Bone marrow (tissue), 2 donors: ENCODE data around the gene NAP1L5.

Experiments used
- DNase-seq, 2 donors: peaks; one replicate each; lab custom pipeline; 2025; lab: John Stamatoyannopoulos, UW

NAP1L5 gene

DNA sequence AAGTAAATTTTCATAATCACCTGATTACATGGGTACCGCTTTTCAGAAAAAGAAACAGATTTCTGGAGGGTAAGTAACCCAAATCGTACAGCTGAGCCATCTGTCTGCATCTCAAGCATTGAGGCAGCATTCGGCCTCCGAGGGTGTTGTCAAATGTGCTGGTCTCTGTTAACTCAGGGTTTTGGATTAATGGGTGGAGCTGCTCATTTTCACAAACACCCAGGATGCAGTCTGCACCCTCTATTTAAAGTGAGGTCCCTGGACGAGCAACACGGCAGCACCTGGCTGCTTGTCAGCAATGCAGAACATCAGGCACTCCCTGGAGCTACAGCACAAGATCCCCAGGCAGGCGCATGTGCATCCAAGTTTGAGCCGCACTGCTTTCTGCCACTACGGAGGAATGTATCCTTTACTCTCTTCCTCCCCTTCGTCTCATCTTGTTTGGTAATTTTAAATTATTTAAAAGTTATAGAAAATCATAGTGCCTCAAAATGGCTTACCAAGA, 24.7 kb upstream of the NAP1L5 start:
- no peak for DNase-seq

DNA sequence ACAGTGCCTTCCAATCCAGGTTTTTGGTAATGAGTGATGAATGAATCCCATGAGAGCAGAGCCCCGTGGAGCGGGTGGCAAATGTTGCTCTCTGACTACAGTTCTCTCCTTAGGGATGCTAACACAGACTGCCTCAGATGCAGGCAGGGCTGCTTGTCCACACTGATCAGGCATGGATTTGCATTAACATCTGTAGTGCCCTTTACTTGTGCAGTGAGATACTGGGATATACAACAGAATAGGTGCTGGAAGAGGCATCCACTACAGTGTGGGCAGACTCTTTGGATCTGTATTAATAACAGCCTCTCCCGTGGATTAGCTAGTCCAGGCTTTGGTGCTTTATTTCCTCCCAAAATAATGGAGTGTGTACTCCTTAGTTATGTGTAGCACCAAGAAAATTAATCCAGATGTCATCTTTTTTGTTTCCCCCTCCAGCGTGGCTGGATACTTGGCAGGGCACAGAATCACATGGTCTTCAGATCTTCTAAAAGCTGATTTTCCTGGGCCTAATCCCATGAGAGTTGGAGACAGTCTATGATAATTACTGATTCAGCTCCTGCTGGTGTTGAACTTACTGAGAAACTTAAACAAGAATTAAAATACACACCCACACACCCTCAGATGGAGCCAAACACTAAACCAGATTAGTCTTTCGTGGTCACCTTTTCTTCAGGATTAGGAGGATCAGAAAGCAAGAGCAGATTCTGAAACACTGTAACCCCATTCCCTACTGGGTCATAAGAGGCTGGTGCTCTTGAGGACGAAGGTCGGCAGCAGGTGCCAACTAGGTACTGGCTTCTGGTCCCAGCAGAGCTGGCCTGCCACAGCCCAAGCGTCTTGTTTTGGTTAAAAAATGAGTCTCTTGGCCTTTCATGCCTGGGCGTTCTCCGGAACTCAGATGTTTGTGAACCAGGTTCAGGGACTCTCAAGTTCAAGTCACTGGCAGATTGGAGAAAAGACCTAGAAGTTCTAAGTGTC, 23.1 kb upstream of the NAP1L5 start:
- no peak for DNase-seq

DNA sequence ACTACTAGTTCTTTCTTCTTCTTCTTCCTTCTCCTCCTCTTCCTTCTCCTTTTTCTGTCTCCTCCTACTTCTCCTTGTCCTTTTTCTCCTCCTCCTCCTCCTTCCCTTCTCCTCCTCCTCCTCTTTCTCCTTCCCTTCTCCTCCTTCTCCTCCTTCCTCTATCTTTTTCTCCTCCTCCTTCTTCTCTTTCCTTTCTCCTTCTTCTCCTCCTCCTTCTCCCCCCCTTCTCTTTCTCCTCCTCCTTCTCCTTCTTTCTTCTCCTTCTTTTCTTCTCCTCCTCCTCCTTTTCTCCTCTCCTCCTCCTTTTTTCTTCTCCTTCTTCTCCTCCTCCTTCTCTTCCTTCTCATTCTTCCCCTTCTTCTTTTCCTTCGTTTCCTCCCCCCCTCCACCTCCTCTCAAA, 21.8 kb upstream of the NAP1L5 start:
- no peak for DNase-seq

DNA sequence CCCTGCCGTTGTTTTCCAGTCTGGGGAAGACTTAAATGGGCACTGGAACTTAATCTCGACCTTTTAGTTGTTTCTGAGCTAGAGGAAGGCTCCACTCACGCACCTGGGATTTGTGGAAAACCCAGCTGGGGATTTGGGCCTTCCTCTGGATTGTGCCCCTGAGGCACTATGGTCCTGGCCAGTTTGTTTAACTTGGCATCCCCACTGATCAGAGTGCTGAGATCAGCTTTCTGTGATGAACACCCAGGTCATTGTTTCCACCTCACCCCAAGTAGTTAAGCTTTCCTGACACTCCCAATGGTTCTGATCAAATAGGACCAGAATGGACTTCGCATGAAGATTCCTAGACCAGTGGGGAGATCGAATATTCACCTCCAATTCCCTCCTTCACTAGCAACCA, 20.5 kb upstream of the NAP1L5 start:
- no peak for DNase-seq

DNA sequence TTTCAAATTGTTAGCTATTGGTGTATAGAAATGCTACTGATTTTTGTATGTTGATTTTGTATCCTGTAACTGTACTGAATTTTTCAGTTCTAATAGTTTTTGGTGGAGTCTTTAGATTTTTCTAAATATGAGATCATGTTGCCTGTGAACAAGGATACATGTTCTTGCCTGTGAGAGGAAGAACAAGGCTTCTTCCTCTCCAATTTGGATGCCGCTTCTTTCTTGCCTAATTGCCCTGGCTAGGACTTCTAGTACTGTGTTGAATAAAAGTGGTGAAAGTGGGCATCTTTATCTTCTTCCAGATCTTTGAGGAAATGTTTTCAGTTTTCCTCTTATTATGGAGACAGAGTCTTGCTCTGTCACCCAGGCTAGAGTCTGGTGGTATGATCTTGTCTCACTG, 16.2 kb upstream of the NAP1L5 start:
- DNase-seq = no peak

DNA sequence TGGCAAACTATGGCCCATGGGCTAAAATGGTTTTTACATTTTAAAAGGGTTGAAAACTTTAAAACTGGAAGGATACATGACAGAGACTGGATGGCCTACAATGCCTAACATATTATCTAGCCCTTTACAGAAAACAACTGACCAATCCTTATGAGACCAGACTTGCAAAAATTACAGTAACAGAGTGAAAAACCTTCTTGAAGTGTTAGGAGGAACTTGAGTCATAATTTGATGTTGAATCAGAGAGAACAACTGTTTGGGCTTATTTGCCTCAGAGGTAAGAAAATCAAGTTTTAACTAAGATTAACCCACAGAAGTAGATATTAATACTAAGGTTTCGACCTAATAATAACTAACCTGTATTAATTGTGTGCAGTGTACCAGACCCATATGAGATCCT, 12.4 kb upstream of the NAP1L5 start:
- DNase-seq = no peak

DNA sequence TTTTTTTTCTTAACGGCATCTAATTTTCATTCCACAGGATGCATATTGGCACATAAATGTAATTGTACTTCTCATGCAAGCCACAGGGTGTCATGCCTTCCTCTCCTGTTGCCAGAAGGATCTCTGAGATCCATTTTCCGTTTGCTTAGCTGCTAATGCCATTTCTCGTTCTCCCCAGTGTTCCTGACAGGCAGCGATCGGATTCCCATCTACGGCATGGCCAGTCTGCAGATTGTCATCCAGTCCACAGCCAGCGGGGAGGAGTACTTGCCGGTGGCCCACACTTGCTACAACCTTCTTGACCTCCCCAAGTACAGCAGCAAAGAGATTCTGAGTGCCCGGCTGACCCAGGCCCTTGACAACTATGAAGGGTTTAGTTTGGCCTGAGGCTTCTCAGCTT, 8.9 kb upstream of the NAP1L5 start:
- DNase-seq = no peak

DNA sequence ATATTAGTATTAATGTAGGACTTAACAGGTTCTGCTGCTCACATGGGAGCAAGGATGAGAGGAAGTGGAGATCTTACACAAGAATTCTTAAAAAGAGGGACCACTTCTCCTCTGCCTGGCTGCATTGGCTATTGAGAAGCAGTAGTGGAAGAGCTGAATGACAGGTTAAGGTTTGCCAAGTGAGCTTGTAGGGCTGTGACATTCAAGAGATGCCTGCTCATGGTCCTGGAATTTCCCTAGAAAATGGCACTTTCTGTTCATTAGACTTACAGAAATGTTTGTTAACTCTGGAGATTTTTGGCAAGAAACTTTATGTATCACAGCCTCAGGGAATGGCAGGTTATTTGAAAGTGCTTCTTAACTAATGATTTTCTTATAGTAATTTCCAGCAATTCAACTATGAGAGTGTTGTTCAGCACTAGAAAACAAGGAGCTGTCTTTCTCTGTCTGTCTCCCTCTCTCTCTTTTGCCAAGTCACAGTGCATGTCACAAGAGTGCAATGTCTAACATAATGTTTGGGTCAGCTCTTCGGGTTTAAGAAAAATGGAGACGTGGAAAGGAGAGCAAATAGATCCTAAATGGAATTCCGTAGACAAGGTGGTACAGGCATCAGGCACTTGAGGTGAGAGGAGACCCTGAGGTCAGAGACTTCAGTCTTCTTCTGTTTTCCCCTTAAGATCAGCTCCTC, 8.3 kb upstream of the NAP1L5 start:
- DNase-seq = no peak

DNA sequence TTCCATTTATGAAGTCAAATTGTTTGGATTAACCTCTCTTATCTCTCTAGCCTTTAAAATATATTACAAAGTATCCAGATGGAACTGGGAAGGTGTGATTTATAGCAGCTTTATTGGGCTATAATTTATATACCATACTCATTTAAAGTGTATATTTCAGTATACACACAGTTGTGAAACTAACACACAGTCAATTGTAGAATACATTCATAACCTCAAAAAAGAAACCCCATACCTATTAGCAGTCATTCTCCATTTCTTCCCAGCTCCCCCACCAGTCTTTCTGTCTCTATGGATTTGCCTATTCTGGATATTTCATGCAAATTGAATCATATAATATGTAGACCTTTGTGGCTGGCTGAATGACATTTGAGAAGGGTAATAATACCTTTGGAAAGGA, 7.6 kb upstream of the NAP1L5 start:
- no peak for DNase-seq

DNA sequence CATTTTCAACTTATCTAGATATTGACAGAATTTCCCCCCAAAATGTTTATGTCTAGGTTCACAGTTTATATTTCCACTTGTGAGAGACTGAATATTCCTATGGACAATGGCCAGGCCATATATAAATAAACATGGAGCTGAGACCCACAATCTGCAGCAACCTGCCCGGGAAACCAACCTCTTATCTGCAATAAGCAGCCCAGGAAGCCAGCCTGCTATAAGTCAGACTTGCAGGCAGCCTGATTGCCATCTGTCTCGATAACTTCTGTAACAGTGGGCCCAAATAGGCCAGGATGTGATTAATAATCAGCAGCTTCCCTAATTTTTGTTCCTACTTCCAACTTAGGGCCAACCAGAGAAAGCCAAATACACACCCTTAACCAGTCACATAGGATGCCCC, 5.2 kb upstream of the NAP1L5 start:
- DNase-seq = no peak

DNA sequence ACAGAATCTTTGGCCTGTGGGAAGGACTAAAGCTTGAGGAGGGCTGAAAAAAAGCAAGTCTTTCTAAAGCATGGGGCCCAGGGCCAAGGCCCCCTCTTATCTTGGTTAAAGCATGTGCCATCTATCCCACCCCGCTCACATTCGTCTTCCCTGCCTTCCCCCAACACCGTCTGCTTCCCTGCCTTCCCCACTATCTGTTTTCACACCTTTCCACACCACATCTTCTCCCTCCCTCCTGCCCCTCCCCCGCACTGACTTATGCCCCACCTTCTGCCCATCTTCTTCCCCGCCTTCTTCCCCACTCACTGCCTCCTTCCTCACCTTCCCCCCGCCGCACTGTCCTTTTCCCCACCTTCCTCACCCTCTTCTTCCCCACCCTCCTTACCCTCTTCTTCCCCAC, 890 bp upstream of the NAP1L5 start:
- no peak for DNase-seq

DNA sequence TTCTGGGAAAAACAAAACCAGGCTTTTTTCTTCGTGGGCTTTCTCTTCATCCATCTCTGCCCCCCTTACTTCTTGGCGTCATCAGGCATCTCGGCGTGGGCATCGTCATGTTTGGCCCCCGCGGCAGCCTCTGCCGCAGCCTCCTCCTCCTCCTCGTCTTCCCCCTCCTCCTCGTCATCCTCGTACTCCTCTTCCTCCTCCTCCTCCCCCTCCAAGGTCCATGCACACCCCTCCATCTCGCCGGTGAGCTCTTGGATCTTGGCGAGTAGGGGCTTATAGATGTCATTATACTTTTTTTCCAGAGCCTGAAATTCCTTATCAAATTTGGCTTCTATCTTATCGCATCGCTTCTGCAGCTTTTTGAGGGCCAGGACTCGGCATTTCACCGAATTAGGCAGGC, 488 bp downstream of the NAP1L5 start:
- no peak for DNase-seq

DNA sequence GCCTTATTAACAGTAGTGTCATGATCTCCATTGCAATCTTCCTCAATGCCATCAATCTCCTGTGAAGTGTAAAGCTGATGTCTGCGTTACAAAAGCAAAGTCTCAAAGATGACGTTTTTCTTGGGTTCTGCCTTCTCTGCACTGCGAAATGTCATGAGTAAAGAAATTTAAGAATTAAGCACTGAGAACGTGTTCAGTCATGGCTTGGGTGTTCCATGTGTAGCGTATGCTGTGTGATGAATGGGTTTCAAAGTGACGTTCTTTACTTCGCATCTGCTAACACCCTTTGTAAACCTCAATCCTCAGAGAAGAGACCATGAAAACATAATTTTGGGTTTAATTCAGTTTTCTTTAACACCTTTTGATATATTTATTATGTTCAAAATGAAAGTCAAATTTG, 999 bp downstream of the NAP1L5 start:
- no peak for DNase-seq

DNA sequence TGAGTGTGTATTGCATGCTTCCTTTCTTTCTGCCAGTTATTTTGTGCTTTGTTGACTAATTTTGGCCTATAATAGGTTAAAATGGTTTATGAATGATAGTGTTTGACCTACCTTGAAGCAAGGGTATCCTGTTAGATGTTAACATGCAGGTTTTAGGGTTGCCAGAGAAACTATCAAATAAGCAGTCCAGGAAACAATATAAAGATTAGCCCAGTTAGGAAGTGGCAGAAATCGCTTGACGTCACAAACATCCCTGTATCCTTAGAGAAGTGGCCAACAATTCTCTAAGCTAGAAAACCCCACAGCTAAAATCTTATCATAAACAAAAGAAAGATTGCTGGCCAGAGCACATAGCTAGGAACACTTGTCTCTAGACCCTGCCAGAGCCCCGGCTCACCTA, 3.8 kb downstream of the NAP1L5 start:
- DNase-seq = no peak

DNA sequence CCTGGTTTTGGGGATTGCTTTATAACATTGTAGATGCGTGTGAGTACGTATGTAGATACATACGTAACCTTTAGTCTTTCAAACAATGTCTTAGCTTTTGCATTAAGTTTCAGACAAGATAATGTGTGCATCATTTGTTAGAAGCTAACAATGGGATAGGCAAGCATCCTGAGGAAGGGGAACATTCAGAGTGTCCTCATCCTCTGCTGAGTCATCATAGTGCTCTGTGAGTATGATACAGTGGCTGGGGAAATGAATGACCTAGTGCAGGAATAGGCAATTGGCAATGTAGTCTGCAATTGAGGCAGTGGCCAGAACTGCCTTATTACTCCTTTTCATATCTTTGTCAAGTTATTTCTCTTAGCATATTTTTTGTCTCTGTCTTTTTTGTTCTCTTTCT, 7.3 kb downstream of the NAP1L5 start:
- DNase-seq = peak in 1 of 2 donors; percentile 9

DNA sequence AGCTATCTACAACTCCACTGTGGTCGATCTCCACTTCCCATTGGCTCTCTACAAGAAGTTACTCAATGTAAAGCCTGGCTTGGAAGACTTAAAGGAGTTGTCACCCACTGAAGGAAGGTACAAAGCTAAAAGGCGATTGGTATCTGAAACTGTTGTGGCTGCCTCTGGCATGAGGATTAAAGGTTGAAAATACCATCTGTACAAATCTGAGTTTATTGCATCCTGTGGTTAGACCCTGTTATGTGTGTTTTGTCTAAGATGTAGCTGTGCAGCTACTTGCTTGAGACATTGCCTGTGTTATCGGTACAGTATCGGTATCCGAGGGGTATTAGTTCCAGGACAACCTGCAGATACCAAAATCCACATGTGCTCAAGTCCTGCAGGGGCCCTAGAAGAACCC, 16.4 kb downstream of the NAP1L5 start:
- no peak for DNase-seq

DNA sequence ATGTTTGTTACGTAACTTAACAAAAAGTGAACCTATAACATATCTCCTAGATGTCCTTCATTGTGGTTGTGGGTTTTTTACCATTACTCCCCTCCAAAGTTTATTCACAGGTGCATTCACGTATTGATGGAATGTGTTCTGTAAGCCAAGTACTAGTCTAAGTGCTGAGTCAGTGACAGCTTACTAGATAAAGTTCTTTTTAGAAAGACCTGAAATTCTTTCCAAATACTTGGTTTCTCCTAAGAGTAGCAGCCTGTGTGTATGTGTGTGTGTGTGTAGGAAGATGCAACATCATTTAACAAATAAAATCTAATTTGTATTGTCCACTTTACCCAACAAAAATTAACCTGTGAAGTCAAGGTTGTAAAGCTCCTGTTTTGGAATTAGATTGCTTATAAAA, 22.1 kb downstream of the NAP1L5 start:
- DNase-seq = no peak

DNA sequence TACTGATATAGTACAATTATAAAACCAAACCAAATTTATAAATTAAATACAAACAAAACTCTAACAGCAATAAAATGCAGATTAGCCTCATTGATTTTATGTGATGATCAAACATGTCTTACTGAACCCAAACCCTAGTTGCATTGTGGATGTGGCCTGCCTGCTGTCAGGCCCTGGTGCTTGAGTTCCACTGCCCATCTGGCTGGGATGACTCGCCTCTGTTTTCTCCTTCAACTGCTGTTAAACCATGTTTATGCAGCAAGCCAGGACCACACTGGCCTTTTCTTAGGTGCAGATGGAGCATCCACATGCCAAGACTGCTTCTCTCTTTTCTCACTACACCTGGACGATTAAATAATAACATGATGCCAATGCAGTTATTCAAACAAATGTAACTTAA, 22.6 kb downstream of the NAP1L5 start:
- DNase-seq = no peak

DNA sequence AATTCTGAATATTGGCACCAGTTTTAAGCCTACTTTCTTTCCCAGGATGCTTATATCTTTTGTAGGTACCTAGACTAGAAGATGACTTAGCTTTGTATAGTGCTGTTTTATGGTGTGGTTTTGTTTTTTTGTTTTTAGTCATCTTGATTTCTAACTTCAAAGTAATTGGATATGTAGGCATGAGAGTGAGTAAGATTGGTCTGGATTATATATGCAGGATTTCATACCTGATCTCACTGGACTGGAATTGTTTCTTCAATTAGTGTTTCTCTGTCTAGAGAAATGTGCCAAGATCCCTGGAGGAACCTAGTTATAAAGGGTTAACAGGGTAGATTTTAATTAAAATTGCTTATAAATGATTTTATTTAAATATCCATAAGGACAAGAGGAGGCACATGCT, 23.1 kb downstream of the NAP1L5 start:
- no peak for DNase-seq

DNA sequence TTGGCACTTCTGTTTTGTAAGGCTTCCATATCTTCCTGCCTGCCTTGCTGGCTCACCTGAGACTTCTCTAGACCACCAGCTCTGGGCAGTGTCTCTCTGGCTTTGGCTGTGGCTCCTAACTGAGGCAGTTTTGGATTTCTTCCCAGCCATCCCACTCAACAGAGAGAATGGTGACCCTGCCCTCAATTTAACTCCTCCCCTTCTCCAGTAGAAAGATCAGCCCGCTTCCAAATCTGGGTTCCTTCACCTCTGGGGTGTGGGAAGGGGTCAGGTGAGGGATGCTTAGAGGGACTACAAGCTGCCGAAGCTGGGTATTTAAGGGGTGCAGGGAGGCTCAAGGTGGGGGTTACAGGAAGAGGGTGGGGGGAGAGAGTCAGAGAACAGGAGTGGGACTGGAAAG, 23.7 kb downstream of the NAP1L5 start:
- no peak for DNase-seq

DNA sequence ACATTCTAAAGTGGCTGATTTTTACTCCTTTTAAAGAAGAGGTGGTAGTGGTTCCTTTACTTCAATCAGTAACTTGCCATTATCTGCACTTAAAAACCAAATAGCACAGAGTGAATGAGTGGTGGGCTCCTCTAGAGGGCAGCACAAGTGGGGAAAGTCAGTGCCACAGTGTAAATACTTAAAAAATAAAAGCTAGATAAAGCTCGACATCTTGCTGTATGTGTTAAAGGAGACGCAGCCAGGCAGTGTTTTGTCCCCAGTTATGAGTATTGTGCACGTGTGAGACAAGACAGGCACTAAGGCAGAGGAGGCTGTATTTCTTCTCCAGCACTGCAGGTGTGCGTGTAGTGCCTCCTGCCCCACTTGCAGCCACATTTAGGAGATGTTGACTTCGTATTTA, 24.6 kb downstream of the NAP1L5 start:
- DNase-seq = peak in 1 of 2 donors; percentile 21

DNA sequence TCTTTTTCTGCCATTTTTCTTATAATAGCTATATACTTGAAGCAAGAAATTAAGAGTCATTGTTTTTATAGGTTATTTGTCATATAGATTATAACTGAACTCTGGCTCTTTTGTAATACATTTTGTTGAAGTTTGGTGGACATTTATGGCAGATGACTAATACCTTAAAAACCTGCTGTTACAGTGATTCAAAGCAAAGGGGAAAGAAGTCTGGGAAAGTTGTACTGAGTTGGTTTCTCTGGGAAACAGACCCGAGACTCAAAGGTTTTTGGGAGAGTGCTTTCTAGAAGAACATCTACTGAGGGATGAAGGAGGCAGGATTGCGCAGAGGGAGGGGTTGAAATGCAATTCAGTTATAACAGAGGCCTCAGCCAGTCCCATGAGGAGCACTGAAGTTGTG, 35.9 kb downstream of the NAP1L5 start:
- DNase-seq = no peak
